Mononuclear cell (primary cell): Measurements from ENCODE around the gene ELP6. TPM values are rescaled to one million over a fixed set of nuclear protein-coding genes. Genes with fewer than 3 reads are reported as not detected.

ENCODE experiments used
- H3K27me3 ChIP-seq: 2 replicates; pipeline ENCODE4 v1.6.0; 2011; ENCODE audit warnings: low read length, control low read depth; ENCODE audit not compliant: insufficient read depth
- H3K4me1 ChIP-seq: 2 replicates; pipeline ENCODE4 v1.5.1; 2011; ENCODE audit warnings: mild to moderate bottlenecking, low read length, control low read depth; ENCODE audit not compliant: insufficient read depth
- H3K4me3 ChIP-seq: 2 replicates; pipeline ENCODE4 v1.5.1; 2011; ENCODE audit warnings: mild to moderate bottlenecking, low read length, moderate library complexity
- H3K9me3 ChIP-seq: 2 replicates; pipeline ENCODE4 v1.5.1; 2011; ENCODE audit warnings: low read depth, mild to moderate bottlenecking, control low read depth, low read length
- total RNA-seq: library from RNA; depleted of rRNA; stranded (reverse); fragments of >200 nt; gene quantifications from one replicate; pipeline ENCODE4 v1.2.3, GENCODE V29; 2012

The ELP6 gene
- 7.8 TPM for total RNA-seq

GRCh38 chr3:47513125-47513929 is at the start of gene ELP6:
Gene ELP6, minus strand, starts transcription at chr3:47513712. Its CDS starts 122 bp downstream, at chr3:47513590.
- Histone ChIP-seq H3K4me1 (peaks cover 12% of the 10 kb centered on the region), H3K27me3 (no peaks in the 10 kb centered on the region), H3K9me3 (no peaks in the 10 kb centered on the region), H3K4me3 (peak within 1 kb of the TSS; percentile 96)

GRCh38 chr3:47556351-47556750 is 42.8 kb upstream of the ELP6 start:
- no peaks in the 10 kb centered on the region for H3K9me3 ChIP-seq
- H3K4me3 ChIP-seq, result no peak overlapping the region
- no peaks in the 10 kb centered on the region for H3K27me3 ChIP-seq
- no peaks in the 10 kb centered on the region for H3K4me1 ChIP-seq

GRCh38 chr3:47554335-47554734 is 40.8 kb upstream of the ELP6 start:
- Histone ChIP-seq H3K27me3 (no peaks in the 10 kb centered on the region), H3K9me3 (no peaks in the 10 kb centered on the region), H3K4me1 (no peaks in the 10 kb centered on the region), H3K4me3 (no peak overlapping the region)

GRCh38 chr3:47553407-47553806 is 39.9 kb upstream of the ELP6 start:
- Histone ChIP-seq H3K9me3 (no peaks in the 10 kb centered on the region), H3K4me1 (no peaks in the 10 kb centered on the region), H3K27me3 (no peaks in the 10 kb centered on the region), H3K4me3 (no peak overlapping the region)

GRCh38 chr3:47542471-47543173 is 29.1 kb upstream of the ELP6 start:
- Histone ChIP-seq H3K9me3 (no peaks in the 10 kb centered on the region), H3K4me1 (no peaks in the 10 kb centered on the region), H3K4me3 (no peak overlapping the region), H3K27me3 (no peaks in the 10 kb centered on the region)

GRCh38 chr3:47541583-47542108 is 28.1 kb upstream of the ELP6 start:
- no peaks in the 10 kb centered on the region for H3K9me3 ChIP-seq
- H3K4me1 ChIP-seq, result no peaks in the 10 kb centered on the region
- H3K27me3 ChIP-seq, result no peaks in the 10 kb centered on the region
- H3K4me3 ChIP-seq, result no peak overlapping the region

GRCh38 chr3:47540281-47540680 is 26.8 kb upstream of the ELP6 start:
- no peaks in the 10 kb centered on the region for H3K9me3 ChIP-seq
- H3K4me3 ChIP-seq, result no peak overlapping the region
- no peaks in the 10 kb centered on the region for H3K27me3 ChIP-seq
- no peaks in the 10 kb centered on the region for H3K4me1 ChIP-seq

GRCh38 chr3:47536967-47537366 is 23.5 kb upstream of the ELP6 start:
- no peak overlapping the region for H3K4me3 ChIP-seq
- H3K27me3 ChIP-seq, result no peaks in the 10 kb centered on the region
- no peaks in the 10 kb centered on the region for H3K4me1 ChIP-seq
- H3K9me3 ChIP-seq, result no peaks in the 10 kb centered on the region

GRCh38 chr3:47536221-47536891 is 22.8 kb upstream of the ELP6 start:
- H3K4me3 ChIP-seq, result no peak overlapping the region
- H3K4me1 ChIP-seq, result no peaks in the 10 kb centered on the region
- H3K9me3 ChIP-seq, result no peaks in the 10 kb centered on the region
- H3K27me3 ChIP-seq, result no peaks in the 10 kb centered on the region

GRCh38 chr3:47533996-47534454 is 20.5 kb upstream of the ELP6 start:
- no peak overlapping the region for H3K4me3 ChIP-seq
- no peaks in the 10 kb centered on the region for H3K4me1 ChIP-seq
- H3K9me3 ChIP-seq, result no peaks in the 10 kb centered on the region
- H3K27me3 ChIP-seq, result no peaks in the 10 kb centered on the region

GRCh38 chr3:47533481-47533880 is 20.0 kb upstream of the ELP6 start:
- Histone ChIP-seq H3K9me3 (no peaks in the 10 kb centered on the region), H3K4me1 (no peaks in the 10 kb centered on the region), H3K27me3 (no peaks in the 10 kb centered on the region), H3K4me3 (no peak overlapping the region)

- Histone ChIP-seq H3K27me3 (no peaks in the 10 kb centered on the region), H3K4me1 (no peaks in the 10 kb centered on the region), H3K9me3 (no peaks in the 10 kb centered on the region), H3K4me3 (no peak overlapping the region)
These were observed 14.6 kb upstream of the ELP6 start for GRCh38 chr3:47527952-47528725.

GRCh38 chr3:47525617-47526016 is 12.1 kb upstream of the ELP6 start:
- H3K4me3 ChIP-seq, result no peak overlapping the region
- peaks cover 6% of the 10 kb centered on the region for H3K4me1 ChIP-seq
- no peaks in the 10 kb centered on the region for H3K27me3 ChIP-seq
- H3K9me3 ChIP-seq, result no peaks in the 10 kb centered on the region

GRCh38 chr3:47523310-47524073 is 10.0 kb upstream of the ELP6 start:
- H3K4me1 ChIP-seq, result peaks cover 6% of the 10 kb centered on the region
- no peaks in the 10 kb centered on the region for H3K27me3 ChIP-seq
- H3K9me3 ChIP-seq, result no peaks in the 10 kb centered on the region
- no peak overlapping the region for H3K4me3 ChIP-seq
